ENCODE measurements around the gene PLXND1. TPM values are rescaled to one million over a fixed set of nuclear protein-coding genes. Genes with fewer than 3 reads are reported as not detected.

The PLXND1 gene
- total RNA-seq, 4 donors from 2014 or later: 13.1 to 305 (median 48.2) TPM

- H3K27me3 ChIP-seq: no peaks in the 10 kb centered on the region
- peaks cover 0 to 17% (median 0%) of the 10 kb centered on the region in 4 donors for H3K4me1 ChIP-seq
- no peak for DNase-seq
- H3K4me3 ChIP-seq: no peak overlapping the region
- H3K36me3 ChIP-seq: no peaks in the 10 kb centered on the region
- no peaks in the 10 kb centered on the region for H3K9me3 ChIP-seq
- TF ChIP-seq POLR2A (IDR thresholded peaks at IDR 0.05) (no peak), CTCF (IDR thresholded peaks at IDR 0.05) (no peak)
- peak overlapping the region in 1 of 4 donors; percentile 3 for H3K27ac ChIP-seq
Measured at GRCh38 chr3:129554356-129555152, 51.9 kb downstream of the PLXND1 start.

- Histone ChIP-seq H3K27me3 (no peaks in the 10 kb centered on the region), H3K9me3 (no peaks in the 10 kb centered on the region), H3K36me3 (no peaks in the 10 kb centered on the region), H3K4me3 (no peak overlapping the region), H3K4me1 (peaks cover 0 to 9% (median 0%) of the 10 kb centered on the region in 4 donors), H3K27ac (no peak overlapping the region)
- DNase-seq: peak in 1 of 3 donors; percentile 40
- TF ChIP-seq CTCF (IDR thresholded peaks at IDR 0.05) (no peak), POLR2A (IDR thresholded peaks at IDR 0.05) (no peak)
Measured at GRCh38 chr3:129553719-129554118, 52.8 kb downstream of the PLXND1 start.

GRCh38 chr3:129553171-129553570, 53.3 kb downstream of the PLXND1 start:
- no peaks in the 10 kb centered on the region for H3K9me3 ChIP-seq
- DNase-seq: no peak
- TF ChIP-seq CTCF (IDR thresholded peaks at IDR 0.05) (no peak), POLR2A (IDR thresholded peaks at IDR 0.05) (no peak)
- H3K4me1 ChIP-seq: peaks cover 0 to 3% (median 0%) of the 10 kb centered on the region in 4 donors
- no peak overlapping the region for H3K4me3 ChIP-seq
- H3K36me3 ChIP-seq: no peaks in the 10 kb centered on the region
- H3K27ac ChIP-seq: no peak overlapping the region
- H3K27me3 ChIP-seq: no peaks in the 10 kb centered on the region

- H3K36me3 ChIP-seq: no peaks in the 10 kb centered on the region
- H3K4me3 ChIP-seq: no peak overlapping the region
- DNase-seq: no peak
- H3K27ac ChIP-seq: no peak overlapping the region
- TF ChIP-seq POLR2A (IDR thresholded peaks at IDR 0.05): no peak
- no peak for TF ChIP-seq CTCF (IDR thresholded peaks at IDR 0.05)
- H3K9me3 ChIP-seq: no peaks in the 10 kb centered on the region
- no peaks in the 10 kb centered on the region for H3K27me3 ChIP-seq
- H3K4me1 ChIP-seq: no peaks in the 10 kb centered on the region
Measured at GRCh38 chr3:129552287-129553050, 54.0 kb downstream of the PLXND1 start.

- Histone ChIP-seq H3K4me1 (no peaks in the 10 kb centered on the region), H3K36me3 (no peaks in the 10 kb centered on the region), H3K9me3 (no peaks in the 10 kb centered on the region), H3K27me3 (no peaks in the 10 kb centered on the region), H3K4me3 (no peak overlapping the region), H3K27ac (no peak overlapping the region)
- DNase-seq: no peak
- TF ChIP-seq POLR2A (IDR thresholded peaks at IDR 0.05) (no peak), CTCF (IDR thresholded peaks at IDR 0.05) (no peak)
Measured at GRCh38 chr3:129549805-129550204, 56.7 kb downstream of the PLXND1 start.
